Hematopoietic multipotent progenitor cell treated with erythropoietin and hydrocortisone succinate and interleukin-3 and kit ligand, for 15 days (in vitro differentiated cells): ENCODE measurements around the gene BTG4.

Experiments
- DNase-seq: peaks from one replicate; pipeline ENCODE4 v3.0.0-alpha.2; 2015; ENCODE audit warnings: low spot score

The BTG4 gene

DNA sequence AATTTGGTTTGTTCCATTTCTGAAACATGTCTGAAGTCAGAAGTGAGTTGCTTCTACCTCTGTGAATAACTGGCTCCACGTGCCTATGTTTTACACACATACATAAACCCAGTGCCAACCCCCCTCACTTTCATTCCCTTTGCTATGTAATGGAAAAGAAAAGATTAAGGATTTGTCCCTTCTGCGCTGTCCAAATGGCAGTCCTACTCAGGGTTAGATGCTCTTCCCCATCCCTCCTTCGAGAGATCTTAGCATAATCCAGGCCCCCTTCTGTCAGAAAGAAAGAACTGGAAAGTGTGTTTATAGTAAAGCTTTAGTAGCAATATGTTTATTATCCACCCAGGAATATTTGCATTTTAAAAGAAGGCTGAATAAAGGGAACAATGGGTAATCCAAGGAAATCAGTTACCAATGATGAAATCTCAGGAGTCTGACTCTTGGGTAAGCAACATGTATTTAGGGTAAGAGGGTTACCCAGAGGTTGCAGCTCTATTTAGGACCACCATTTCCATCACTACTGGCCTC lies 25.2 kb upstream of the BTG4 start:
- DNase-seq = no peak

DNA sequence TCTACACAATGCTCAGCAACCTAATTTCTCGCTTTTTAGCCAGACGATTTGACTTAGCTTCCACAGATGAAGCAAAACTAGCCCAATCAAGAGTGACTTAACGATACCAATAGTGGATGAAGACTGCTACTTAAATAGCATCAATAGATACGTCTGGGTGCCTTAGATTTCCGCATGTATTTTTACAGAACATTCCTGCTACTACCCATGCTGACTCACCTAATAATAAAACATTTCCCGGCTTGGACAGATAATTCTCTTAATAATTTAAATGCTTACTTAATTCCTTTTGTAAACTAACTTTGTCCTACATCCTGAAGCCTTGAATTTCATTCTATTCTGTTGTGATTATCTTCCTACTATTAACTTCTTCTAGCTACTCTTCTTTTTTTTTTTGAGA lies 23.1 kb upstream of the BTG4 start:
- no peak for DNase-seq

DNA sequence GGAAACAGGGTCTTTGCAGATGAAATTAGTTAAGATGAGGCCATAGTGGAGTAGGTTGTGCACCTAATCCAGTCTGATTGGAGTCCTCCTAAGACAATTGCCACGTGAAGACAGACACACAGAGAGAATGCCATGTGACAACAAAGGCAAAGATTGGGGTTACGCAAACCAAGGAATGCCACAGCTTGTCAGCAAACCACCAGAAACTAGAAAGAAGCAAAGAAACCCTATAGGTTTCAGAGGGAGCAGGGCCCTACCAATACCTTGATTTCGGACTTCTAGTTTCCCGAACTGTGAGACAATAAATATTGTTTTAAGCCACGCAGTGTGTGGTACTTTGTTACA lies 20.2 kb upstream of the BTG4 start:
- DNase-seq = no peak

DNA sequence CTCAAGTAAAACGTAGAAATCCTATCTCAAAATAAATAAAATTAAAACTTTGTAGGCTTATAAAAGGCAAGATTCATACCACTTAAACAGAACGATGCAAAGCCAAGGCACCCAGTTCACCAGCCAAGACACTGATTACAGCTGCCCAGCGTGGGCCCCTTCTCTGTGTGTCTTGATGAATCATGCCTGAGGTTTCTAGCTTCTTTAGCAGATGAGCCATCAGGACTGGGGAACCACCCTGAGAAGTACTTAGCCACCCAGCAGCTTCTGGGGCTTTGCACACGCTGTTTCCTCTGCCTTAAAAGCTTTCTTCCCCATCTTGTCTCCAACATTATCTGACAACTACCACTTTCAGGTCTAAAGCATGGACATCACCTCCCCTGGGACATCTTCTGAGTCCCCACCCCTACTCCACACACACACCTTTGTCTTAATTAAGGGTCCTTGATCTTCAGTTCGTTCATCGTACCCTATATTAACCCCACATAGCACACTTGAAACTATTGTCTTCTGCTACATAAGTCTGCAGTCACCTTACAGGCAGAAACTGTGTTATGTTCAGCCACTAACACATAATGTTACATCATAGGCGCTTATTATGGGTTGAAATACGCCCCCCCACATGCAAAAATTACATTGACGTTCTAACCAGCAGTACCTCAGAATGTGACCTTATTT lies 19.6 kb upstream of the BTG4 start:
- no peak for DNase-seq

- DNase-seq = no peak
These were observed 18.9 kb upstream of the BTG4 start for GRCh38 chr11:111531136-111531535.

- no peak for DNase-seq
These were observed 17.9 kb upstream of the BTG4 start for GRCh38 chr11:111530091-111530490.

GRCh38 chr11:111528557-111528956 lies 16.4 kb upstream of the BTG4 start:
- DNase-seq = no peak

GRCh38 chr11:111527279-111527678 lies 15.1 kb upstream of the BTG4 start:
- DNase-seq = no peak

- no peak for DNase-seq
These were observed 14.3 kb upstream of the BTG4 start for GRCh38 chr11:111526501-111526900.

- DNase-seq = no peak
These were observed 13.3 kb upstream of the BTG4 start for GRCh38 chr11:111525456-111525855.

GRCh38 chr11:111524056-111524455 lies 11.9 kb upstream of the BTG4 start:
- DNase-seq = no peak

DNA sequence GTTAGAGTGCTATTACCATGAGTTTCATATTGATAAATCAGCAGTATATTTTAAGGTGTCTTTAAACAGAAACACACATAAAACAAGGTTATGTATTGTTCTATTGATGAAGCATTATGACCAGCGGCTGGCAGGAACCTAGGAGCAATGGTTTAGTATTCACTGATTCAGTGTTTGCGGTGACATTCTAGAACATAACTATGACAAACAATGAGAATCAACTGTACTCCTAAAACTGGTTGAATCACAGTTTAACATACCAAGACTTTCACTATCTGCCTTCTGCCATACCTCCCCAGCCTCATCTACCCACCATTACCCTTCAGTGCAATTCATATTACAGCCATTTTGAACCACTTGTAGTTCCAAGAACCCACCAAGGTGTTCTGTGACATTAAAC lies 11.2 kb upstream of the BTG4 start:
- DNase-seq = no peak

DNA sequence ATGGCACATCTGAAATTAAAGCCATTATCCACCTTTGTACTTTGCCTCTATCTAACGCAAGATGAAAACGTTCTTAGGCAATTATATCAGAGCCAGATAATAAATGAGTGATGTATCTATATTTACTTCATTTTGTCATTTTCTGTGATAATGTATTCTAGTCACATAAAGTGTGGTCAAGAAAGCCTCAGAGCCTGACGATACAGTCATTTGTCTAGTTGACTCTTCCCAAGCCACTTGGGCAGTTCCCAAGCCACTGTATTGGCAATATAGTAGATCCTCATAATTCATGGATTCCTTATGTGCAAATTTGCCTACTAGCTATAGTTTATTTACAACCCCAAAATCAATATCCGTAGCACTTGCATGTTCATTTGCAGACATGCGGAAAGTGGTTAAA lies 10.2 kb upstream of the BTG4 start:
- no peak for DNase-seq

DNA sequence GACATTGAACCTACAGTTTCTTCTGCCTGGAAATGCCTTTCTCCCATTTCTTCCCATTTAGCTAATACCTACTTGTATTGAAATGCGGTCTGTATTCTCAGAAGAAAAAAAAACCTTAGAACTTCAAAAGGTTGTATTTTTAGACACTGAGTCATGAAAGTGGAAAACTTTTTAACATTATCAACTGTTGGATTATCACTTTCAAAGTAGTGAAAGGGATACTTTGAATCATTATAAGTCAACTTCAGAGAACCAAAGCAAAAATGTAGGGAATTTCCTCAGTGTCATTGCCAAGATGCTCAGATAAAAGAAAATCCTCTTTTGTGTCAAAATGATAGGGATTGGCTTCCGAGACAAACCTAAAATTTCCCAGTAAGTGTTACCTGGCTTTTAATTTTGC lies 8.9 kb upstream of the BTG4 start:
- DNase-seq = no peak

DNA sequence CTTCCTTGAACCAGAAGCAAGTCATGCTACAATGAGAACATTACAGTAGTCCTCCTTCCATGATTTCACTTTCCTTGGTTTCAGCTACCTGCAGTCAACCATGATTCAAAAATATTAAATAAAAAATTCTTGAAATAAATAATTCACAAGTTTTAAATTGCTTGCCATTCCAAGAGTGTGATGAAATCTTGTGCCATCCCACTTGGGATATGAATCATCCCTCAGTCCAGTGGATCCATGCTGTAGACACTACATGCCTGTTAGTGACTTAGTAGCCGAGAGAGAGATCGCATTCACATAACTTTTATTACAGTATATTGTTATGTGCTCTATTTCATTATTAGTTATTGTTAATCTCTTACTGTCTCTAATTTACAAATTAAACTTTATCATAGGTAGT lies 8.4 kb upstream of the BTG4 start:
- no peak for DNase-seq

- DNase-seq = no peak
These were observed 6.5 kb upstream of the BTG4 start for GRCh38 chr11:111518668-111519067.

DNA sequence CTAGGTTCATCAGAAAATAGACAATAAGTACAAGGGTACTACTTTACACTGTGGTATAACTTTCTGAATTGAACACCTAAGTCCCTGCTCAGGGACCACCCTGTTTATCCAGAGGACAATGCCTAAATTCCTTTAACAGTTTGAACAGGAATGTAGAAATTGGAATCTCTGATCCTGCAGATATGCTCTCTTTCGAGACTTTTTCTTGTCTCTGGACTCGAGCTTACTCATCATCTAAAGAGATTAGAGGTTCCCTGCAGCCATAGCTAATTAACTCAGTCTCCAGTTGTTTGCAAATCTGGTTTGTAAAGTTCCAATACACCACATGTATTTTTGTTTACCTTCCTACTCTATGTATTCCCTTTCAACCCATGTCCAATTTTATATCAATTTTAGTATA lies 3.4 kb upstream of the BTG4 start:
- DNase-seq = no peak

DNA sequence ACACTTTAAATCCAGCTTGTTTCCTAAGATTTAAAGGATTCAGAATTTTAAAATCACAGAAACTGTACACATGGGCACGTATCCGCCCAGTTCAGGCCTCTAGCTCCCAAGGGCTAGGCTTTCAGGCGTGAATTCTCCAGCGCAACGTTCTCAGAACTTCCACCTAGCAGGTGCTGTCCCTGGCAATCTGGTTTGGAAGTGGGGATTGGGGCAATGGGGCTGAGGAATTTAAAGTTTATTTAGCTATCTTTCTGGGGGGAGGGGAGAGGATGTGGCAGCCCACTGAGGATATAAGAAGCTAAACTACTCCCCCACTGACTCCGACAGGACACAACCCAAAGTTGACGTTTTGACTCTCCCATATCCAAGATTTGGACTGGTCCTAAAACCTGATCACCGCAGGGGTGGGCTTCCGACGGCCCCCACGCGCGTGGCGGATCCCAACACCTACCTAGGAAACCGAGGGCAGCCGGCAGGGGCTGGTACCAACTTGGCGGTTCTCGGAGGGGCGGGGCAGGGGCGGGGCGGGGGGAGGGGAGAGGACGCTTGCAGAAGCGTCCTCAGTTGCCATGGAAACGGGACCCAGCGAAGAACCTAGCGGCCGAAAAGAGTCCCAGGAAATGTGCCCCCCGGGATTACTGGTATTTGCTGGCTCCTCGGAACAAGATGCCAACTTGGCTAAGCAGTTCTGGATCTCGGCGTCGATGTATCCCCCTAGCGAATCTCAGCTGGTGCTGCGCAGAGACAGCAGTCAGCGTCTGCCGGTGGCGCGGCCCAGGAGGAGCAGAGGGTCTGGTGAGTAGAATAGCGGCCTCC lies 2.2 kb upstream of the BTG4 start, which contains the start of gene HOATZ:
Gene HOATZ, plus strand, starts transcription at position 563 of the 816 bp plus-strand sequence. Its CDS starts 7 bp downstream, at position 570.
- DNase-seq = no peak

- no peak for DNase-seq
These were observed 1.0 kb upstream of the BTG4 start for GRCh38 chr11:111513240-111513605.

GRCh38 chr11:111510311-111510710 lies 1.9 kb downstream of the BTG4 start:
- DNase-seq = no peak

DNA sequence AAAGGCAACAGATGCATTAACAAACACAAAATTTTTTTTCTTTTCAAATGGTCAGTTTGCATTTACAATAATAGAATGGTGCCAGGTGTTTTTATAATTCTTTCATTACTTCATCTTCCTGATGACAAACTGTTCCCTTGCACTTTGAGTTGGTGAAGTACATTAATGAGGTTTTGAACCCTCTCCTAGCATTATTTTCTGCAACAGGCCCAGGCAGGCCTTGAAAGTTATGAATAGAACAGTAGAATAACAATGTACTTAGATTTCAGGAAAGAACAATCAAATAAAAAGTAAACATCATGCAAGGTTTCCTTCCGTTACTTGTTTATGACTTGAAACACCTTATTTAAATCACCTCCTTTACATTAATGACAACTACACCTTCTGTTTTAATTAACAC lies 9.6 kb downstream of the BTG4 start:
- DNase-seq = no peak

- no peak for DNase-seq
These were observed 11.7 kb downstream of the BTG4 start for GRCh38 chr11:111500481-111500880.

DNA sequence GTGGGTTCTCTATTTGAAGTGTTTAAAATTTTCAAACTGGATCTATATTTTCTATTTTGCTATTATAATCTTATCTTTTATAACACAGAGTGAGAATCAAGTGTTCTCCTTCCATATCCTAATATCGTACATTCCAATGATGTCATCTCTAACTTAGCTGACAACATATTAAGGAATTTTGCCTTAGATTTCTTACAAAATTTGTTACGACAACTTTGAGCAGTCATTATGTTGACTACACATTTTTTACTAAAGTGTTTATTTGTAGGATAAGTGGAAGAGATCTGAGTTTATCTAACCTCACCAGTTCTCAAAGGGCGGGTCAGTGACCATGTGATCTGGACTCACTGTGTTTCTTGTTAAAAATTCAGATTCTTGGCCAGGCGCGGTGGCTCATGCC lies 12.7 kb downstream of the BTG4 start:
- DNase-seq = no peak

GRCh38 chr11:111494040-111494439 lies 18.1 kb downstream of the BTG4 start:
- DNase-seq = no peak
